K562 (cell line): ENCODE data around the gene GPER1. TPM values are rescaled to one million over a fixed set of nuclear protein-coding genes. Genes with fewer than 3 reads are reported as not detected.

Source experiments
- ATAC-seq: fragments of 200-7000 bp; cut with Tn5 transposase; 3 replicates; pipeline ENCODE4 v1.9.1; 2020; ENCODE audit warnings: moderate library complexity
- BruUV-seq: library from RNA; stranded (reverse); fragments of 400-500 nt; replicated peaks from 2 replicates; lab custom pipeline; 2021; lab: Mats Ljungman, UMichigan
- CTCF ChIA-PET: fragments of 300-600 bp; formaldehyde crosslinking; extraction: SDS; loops from one replicate; lab custom pipeline; 2021; ENCODE audit warnings: low intra/inter-chr PET ratio; lab: Yijun Ruan, JAX
- POLR2A ChIA-PET: fragments of 300-600, 350-650 bp; sonication (Branson Sonifier 250); formaldehyde crosslinking; extraction: SDS; loops from one replicate; lab custom pipeline; 2021; ENCODE audit warnings: antibody characterized with exemption, inconsistent platforms; lab: Yijun Ruan, JAX
- DNase-seq, 4 experiments: peaks; one replicate each; pipeline versions ENCODE4 v3.0.0 to v3.0.0-alpha.2; 2011 to 2018; ENCODE audit warnings: low spot score in 3 of 4, mixed read lengths in 3 of 4; ENCODE audit errors: extremely low read depth in 1 of 4
- FAIRE-seq: peaks from 2 replicates; lab custom pipeline; 2011; peaks lifted over from hg19 to GRCh38; lab: Jason Lieb, UNC
- H2AFZ ChIP-seq: 2 replicates; pipeline ENCODE4 v1.6.0; 2011; ENCODE audit warnings: low read depth, low read length, control low read depth, inconsistent platforms
- H3K27ac ChIP-seq: fragments of 200-600 bp; 3 replicates; pipeline ENCODE4 v1.8.0; 2011; ENCODE audit warnings: low read depth, mild to moderate bottlenecking, control low read depth, inconsistent platforms, low read length, moderate library complexity, mixed read lengths; ENCODE audit errors: extremely low read depth
- H3K27me3 ChIP-seq, 2 experiments: fragments of 300-600 bp in 1 of 2; 2 replicates in 1 of 2; 3 replicates in 1 of 2; pipeline versions ENCODE4 v1.6.0 to v1.8.0; 2011; ENCODE audit warnings: inconsistent platforms in 2 of 2, low read length in 2 of 2, mild to moderate bottlenecking in 1 of 2, mixed read lengths in 1 of 2, moderate library complexity in 1 of 2; ENCODE audit not compliant: control insufficient read depth in 2 of 2, insufficient read depth in 2 of 2
- H3K36me3 ChIP-seq: fragments of 300-600 bp; 3 replicates; pipeline ENCODE4 v1.8.0; 2011; ENCODE audit warnings: mild to moderate bottlenecking, low read length, inconsistent platforms; ENCODE audit not compliant: control insufficient read depth, insufficient read depth
- H3K4me1 ChIP-seq, 2 experiments: fragments of 200-600 bp in 1 of 2; replicated peaks in 1 of 2; 2 replicates in 1 of 2; 3 replicates in 1 of 2; pipeline versions ENCODE4 v1.5.1 to v1.8.0; 2011; ENCODE audit warnings: inconsistent platforms in 2 of 2, low read length in 2 of 2, mild to moderate bottlenecking in 1 of 2, mixed read lengths in 1 of 2, moderate library complexity in 1 of 2; ENCODE audit not compliant: control insufficient read depth in 2 of 2, insufficient read depth in 2 of 2
- H3K4me2 ChIP-seq: 2 replicates; pipeline ENCODE4 v1.6.1; 2011; ENCODE audit warnings: low read length, control low read depth, inconsistent platforms, mixed read lengths; ENCODE audit not compliant: insufficient read depth
- H3K4me3 ChIP-seq: fragments of 200-600 bp; sonication (generic), shearing (Covaris generic); 2 replicates; pipeline ENCODE4 v1.5.1; 2016; ENCODE audit warnings: control low read depth, inconsistent platforms
- H3K79me2 ChIP-seq: fragments of 200-600 bp; 3 replicates; pipeline ENCODE4 v1.8.0; 2011; ENCODE audit warnings: low read length, inconsistent platforms; ENCODE audit not compliant: control insufficient read depth, insufficient read depth
- H3K9ac ChIP-seq, 2 experiments: 2 replicates each; pipeline versions ENCODE4 v1.6.0 to v1.6.1; 2011; ENCODE audit warnings: low read depth in 2 of 2, low read length in 2 of 2, control low read depth in 1 of 2, inconsistent platforms in 1 of 2, mild to moderate bottlenecking in 1 of 2, mixed read lengths in 1 of 2; ENCODE audit not compliant: insufficient read depth in 1 of 2
- H3K9me1 ChIP-seq: one replicate; pipeline ENCODE4 v1.6.0; 2011; ENCODE audit warnings: inconsistent platforms, mild to moderate bottlenecking, low read length, moderate library complexity; ENCODE audit not compliant: control insufficient read depth, insufficient read depth
- H3K9me3 ChIP-seq: replicated peaks from 2 replicates; pipeline ENCODE4 v1.5.1; 2011; ENCODE audit warnings: low read depth, low read length, inconsistent platforms; ENCODE audit not compliant: control insufficient read depth, insufficient read depth
- H4K20me1 ChIP-seq: replicated peaks from 2 replicates; pipeline ENCODE4 v1.6.1; 2011; ENCODE audit warnings: low read length, inconsistent platforms, mixed read lengths; ENCODE audit not compliant: control insufficient read depth, insufficient read depth
- CEBPG ChIP-seq, 3 experiments: fragments of 200-800 bp in 1 of 3; sonication (Bioruptor generic) in 1 of 3; sonication (generic) in 1 of 3; formaldehyde crosslinking in 1 of 3; IDR thresholded peaks in 2 of 3; conservative IDR thresholded peaks in 1 of 3; 2 replicates each; pipeline versions ENCODE4 v1.6.1 to v1.8.0; 2016 to 2022; ENCODE audit warnings: missing compliant biosample characterization in 2 of 3, missing genetic modification characterization in 2 of 3, mild to moderate bottlenecking in 1 of 3, missing genetic modification reagents in 1 of 3
- CHD4 ChIP-seq: fragments of 200-600 bp; sonication (generic); IDR thresholded peaks from 3 replicates; pipeline ENCODE4 v1.6.1; 2012; ENCODE audit warnings: low read depth, mild to moderate bottlenecking, mixed read lengths, low read length, inconsistent platforms; ENCODE audit not compliant: insufficient read depth, insufficient replicate concordance, poor library complexity, severe bottlenecking
- ESRRA ChIP-seq: fragments of 450-650 bp; IDR thresholded peaks from 2 replicates; pipeline ENCODE4 v1.6.1; 2014; ENCODE audit warnings: low read depth, mild to moderate bottlenecking, moderate library complexity, borderline replicate concordance
- FOS ChIP-seq: IDR thresholded peaks from 3 replicates; pipeline ENCODE4 v1.6.1; 2011; ENCODE audit not compliant: insufficient read length; ENCODE audit errors: extremely low read depth
- GABPB1 ChIP-seq: sonication (generic); formaldehyde crosslinking; IDR thresholded peaks from 2 replicates; pipeline ENCODE4 v1.8.0; 2022; ENCODE audit warnings: mild to moderate bottlenecking, missing genetic modification reagents
- HDAC3 ChIP-seq: fragments of 450-650 bp; IDR thresholded peaks from 2 replicates; pipeline ENCODE4 v1.6.1; 2018; ENCODE audit warnings: borderline replicate concordance, mild to moderate bottlenecking, moderate library complexity; ENCODE audit not compliant: partially characterized antibody
- MNT ChIP-seq, 2 experiments: fragments of 450-650 bp; conservative IDR thresholded peaks; 2 replicates each; pipeline ENCODE4 v1.6.1; 2017; ENCODE audit warnings: mild to moderate bottlenecking in 2 of 2, moderate library complexity in 2 of 2
- NFE2 ChIP-seq: IDR thresholded peaks from 2 replicates; pipeline ENCODE4 v1.6.1; 2014; ENCODE audit warnings: antibody characterized with exemption, low read depth
- POLR2AphosphoS2 ChIP-seq: IDR thresholded peaks from 2 replicates; pipeline ENCODE4 v1.6.1; 2012; ENCODE audit warnings: low read length, improper control_type of control experiment
- PPARD ChIP-seq: fragments of 250-450 bp; sonication (Bioruptor Pico); IDR thresholded peaks from 2 replicates; pipeline ENCODE4 v1.8.0; 2022; ENCODE audit warnings: inconsistent platforms, mild to moderate bottlenecking, moderate library complexity
- RNF2 ChIP-seq: sonication (generic); IDR thresholded peaks from 2 replicates; pipeline ENCODE4 v1.6.1; 2016
- TEAD1 ChIP-seq, 2 experiments: fragments of 450-650 bp in 1 of 2; sonication (generic) in 1 of 2; formaldehyde crosslinking; IDR thresholded peaks; 2 replicates each; pipeline versions ENCODE4 v1.4.0 to v1.8.0; 2020 to 2022; ENCODE audit warnings: mild to moderate bottlenecking in 2 of 2, missing genetic modification reagents in 1 of 2
- THAP7 ChIP-seq: fragments of 250-450 bp; sonication (Bioruptor Pico); IDR thresholded peaks from 2 replicates; pipeline ENCODE4 v1.5.0; 2021
- ZNF12 ChIP-seq: sonication (generic); formaldehyde crosslinking; IDR thresholded peaks from 2 replicates; pipeline ENCODE4 v1.4.0; 2020; ENCODE audit warnings: mild to moderate bottlenecking, missing genetic modification reagents
- WGBS: fragments of 100-300 bp; shearing (Covaris generic); methylation state at CpG from one replicate; pipeline ENCODE4 v1.1.6; 2016; ENCODE audit warnings: low coverage, mixed read lengths; ENCODE audit not compliant: insufficient coverage; ENCODE audit errors: missing lambda C conversion rate; 5-methylcytosine and 5-hydroxymethylcytosine counted together
- in situ Hi-C: fragments of 300-500 bp; cut with MboI; formaldehyde crosslinking; loops from 4 replicates; pipeline ENCODE4 v1.15.0; 2018; ENCODE audit warnings: inconsistent platforms, mixed read lengths
- intact Hi-C: fragments of 100-400 bp; cut with micrococcal nuclease; formaldehyde crosslinking; loops from 2 replicates; pipeline ENCODE4 v1.14.2; 2022
- polyA plus RNA-seq, 8 experiments: library from polyadenylated mRNA; depleted of rRNA in 4 of 8; stranded (reverse) in 5 of 8; unstranded in 3 of 8; fragments of >200 nt; fragmentation: Nextera tagmentation in 2 of 8; fragmentation: Illumina TruSeq in 1 of 8; extraction: Ambion mirVana in 2 of 8; extraction: Trizol in 1 of 8; gene quantifications; 2 replicates each; pipeline versions ENCODE4 v1.2.1 to v1.2.3, GENCODE V29; 2011 to 2014; ENCODE audit warnings: inconsistent platforms in 1 of 8, missing spikeins in 1 of 8
- total RNA-seq, 7 experiments: library from RNA; depleted of rRNA in 6 of 7; stranded (reverse); fragments of >200 nt in 6 of 7; fragmentation: Illumina TruSeq in 2 of 7; extraction: Trizol in 2 of 7; gene quantifications; 2 replicates each; pipeline versions ENCODE4 v1.2.1 to v1.2.3, GENCODE V29; 2011 to 2021; ENCODE audit warnings: low replicate concordance in 1 of 7
- TF ChIP-seq, protein P1 (sequence below): fragments of 250-450 bp; sonication (Bioruptor Pico); IDR thresholded peaks from 2 replicates; pipeline ENCODE4 v1.4.0; 2020; ENCODE audit warnings: mild to moderate bottlenecking

The GPER1 gene
- total and polyA plus RNA-seq, 9 of the 15 experiments (the other 6 are each of a cell fraction or from before 2014, with no cell fraction given) = 0.04 to 0.09 (median 0.08) TPM; not detected in 6

GRCh38 chr7:1044189-1045068 is 43.5 kb upstream of the GPER1 start, which contains the start of gene GPR146:
TSS of gene GPR146 (plus strand) at chr7:1044546. CDS start at chr7:1057516, 12,970 bp downstream.
- Histone ChIP-seq H3K79me2 (peaks cover 34% of the 10 kb centered on the region; the same call in 2 of the 3 replicates), H4K20me1 (peaks cover 5% of the 10 kb centered on the region; the same call in 1 of the 2 replicates), H3K27me3 (no peaks in the 10 kb centered on the region), H3K9ac (peak within 1 kb of the TSS; percentile 71 to 91), H3K9me1 (no peaks in the 10 kb centered on the region), H3K4me1 (peaks cover 58 to 67% of the 10 kb centered on the region in 2 experiments), H3K36me3 (peaks cover 3% of the 10 kb centered on the region; the same call in 1 of the 3 replicates), H3K4me2 (peak within 1 kb of the TSS; percentile 84), H3K4me3 (peak within 1 kb of the TSS; percentile 62), H2AFZ (peak within 1 kb of the TSS; percentile 76), H3K9me3 (no peaks in the 10 kb centered on the region), H3K27ac (peak within 1 kb of the TSS; percentile 92)
- POLR2A ChIA-PET = interaction anchor here (0.6 to 1.7 kb wide), 7 partner anchors 9 to 245 kb away, joined by 3 to 9 read pairs (median 4); no protein-coding TSS in a partner anchor
- FAIRE-seq = peak; percentile 97
- intact Hi-C loops (no loop called here), in situ Hi-C loops (no loop called here)
- WGBS = 3% methylated on average over 30 of the region's 74 CpGs
- no TSS peak for BruUV-seq
- CTCF ChIA-PET = interaction anchor here (1.3 kb wide), 1 partner anchor 52 kb away, joined by 5 read pairs; no protein-coding TSS in a partner anchor
- peak; percentile 96 for ATAC-seq
- peak; percentile 97 to 99 (median 98) for DNase-seq
- TF ChIP-seq NFE2 (peak; percentile 97), MNT (conservative IDR thresholded peaks at IDR 0.05) (peak; percentile 79 to 83), CEBPG (CRISPR knock-in tag; IDR thresholded peaks at IDR 0.05) (no peak), CEBPG (tag; conservative IDR thresholded peaks at IDR 0.05 in 1 of 2, IDR thresholded peaks at IDR 0.05 in 1 of 2) (peak in 1 of 2 experiments; percentile 65; a peak in 2 of 4 replicates), TEAD1 (CRISPR knock-in tag; IDR thresholded peaks at IDR 0.05) (no peak), GABPB1 (peak; percentile 20; the same call in 1 of the 2 replicates), HDAC3 (no peak), ESRRA (peak; percentile 30; the same call in 1 of the 2 replicates), THAP7 (CRISPR knock-in tag) (0 out of 2 replicates have a peak, but pooled peaks have one; percentile 55), POLR2AphosphoS2 (no peak), FOS (no peak), PPARD (CRISPR knock-in tag) (no peak), ZNF12 (CRISPR knock-in tag) (no peak), RNF2 (peak; percentile 61), CHD4 (no peak)
- TF ChIP-seq, protein P1, sequence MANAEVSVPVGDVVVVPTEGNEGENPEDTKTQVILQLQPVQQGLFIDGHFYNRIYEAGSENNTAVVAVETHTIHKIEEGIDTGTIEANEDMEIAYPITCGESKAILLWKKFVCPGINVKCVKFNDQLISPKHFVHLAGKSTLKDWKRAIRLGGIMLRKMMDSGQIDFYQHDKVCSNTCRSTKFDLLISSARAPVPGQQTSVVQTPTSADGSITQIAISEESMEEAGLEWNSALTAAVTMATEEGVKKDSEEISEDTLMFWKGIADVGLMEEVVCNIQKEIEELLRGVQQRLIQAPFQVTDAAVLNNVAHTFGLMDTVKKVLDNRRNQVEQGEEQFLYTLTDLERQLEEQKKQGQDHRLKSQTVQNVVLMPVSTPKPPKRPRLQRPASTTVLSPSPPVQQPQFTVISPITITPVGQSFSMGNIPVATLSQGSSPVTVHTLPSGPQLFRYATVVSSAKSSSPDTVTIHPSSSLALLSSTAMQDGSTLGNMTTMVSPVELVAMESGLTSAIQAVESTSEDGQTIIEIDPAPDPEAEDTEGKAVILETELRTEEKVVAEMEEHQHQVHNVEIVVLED = 0 out of 2 replicates have a peak, but pooled peaks have one; percentile 29
